COR-L47 (cell line): ENCODE results near the gene SMC2.

Experiments
- DNase-seq: peaks from one replicate; lab custom pipeline; 2025; lab: John Stamatoyannopoulos, UW

The SMC2 gene

DNA sequence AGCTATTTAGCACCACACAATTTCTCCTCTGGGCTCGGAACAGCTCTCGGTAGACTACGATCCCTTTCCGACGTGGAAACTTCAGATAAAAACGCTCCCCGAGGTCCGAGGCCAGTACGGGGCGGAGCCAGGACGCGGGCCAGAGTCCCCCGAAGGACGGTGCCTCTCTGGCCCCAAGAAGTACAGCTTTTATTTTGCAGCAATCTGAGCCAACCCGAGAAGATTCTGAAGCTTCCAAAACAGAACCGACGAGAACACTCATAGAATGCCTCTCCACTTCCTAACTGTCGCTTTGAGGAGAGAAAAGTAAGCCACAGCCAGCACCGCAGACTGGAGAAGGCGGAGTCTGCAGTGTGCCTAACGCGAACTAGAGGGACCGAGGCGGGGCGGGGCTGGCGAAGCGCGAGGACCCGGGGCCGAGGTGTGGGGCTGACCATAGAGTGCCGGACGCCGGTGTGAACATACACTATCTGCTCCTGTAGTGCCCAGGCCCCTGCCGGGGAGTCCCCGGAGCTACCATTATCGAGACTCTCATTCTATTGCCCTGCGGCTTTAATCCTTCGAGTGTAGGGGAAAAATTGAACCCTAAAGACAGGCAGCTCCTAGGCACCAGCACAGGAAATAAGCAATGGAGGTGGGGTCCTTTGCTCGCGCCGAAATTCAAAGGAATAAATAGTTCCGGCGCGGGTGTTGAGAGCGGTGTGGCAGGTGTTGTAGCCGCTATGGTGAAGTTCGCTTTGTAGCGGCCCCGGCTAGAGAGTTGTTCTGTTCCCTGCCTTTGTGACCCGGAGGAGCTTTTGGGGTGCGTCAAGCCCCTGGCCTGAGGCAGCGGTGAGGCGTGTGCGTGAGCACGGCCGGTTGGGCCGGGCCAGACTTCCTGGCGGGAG, at the start of gene SMC2:
Gene SMC2, plus strand, starts transcription at position 663 of the 887 bp plus-strand sequence. CDS start 1,076 bp downstream, outside the sequence.
- DNase-seq: peak; percentile 93

DNA sequence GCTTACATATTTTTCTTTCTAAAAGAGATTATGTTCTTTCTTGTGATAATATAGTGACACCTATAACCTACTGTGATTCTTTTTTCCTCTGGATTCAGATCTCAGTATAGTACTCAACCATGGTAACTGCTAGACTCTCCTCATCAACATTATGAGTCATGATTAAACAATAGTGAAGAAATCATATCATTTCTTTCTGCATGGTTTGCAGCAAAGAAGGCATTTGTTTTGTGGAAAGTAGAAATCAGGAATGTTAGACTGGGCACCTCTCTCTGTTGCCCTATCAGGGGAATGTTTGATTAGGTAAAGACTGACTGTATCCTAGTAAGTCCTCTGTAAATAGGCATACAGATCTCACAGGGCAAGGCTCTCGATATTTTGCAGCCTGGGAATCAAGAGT, 25.6 kb upstream of the SMC2 start:
- DNase-seq: no peak

DNA sequence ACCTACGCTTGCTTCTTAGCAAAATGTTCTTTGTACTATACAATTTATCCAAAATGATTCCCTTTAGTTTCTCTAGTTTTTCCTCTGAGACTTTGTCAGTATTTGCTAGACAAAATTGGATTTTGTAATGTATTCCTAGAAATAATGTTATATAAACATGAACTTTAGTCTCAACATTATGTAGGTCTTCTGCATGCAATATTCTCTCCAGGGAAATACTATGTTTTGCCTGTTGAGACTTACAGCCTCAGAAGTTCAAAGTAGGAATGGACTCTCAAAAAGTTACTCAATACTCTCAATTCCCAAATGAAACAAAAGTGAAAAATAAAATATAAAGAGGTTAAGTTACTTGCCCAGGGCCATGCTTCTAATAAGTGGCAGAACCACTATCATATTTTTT, 24.8 kb upstream of the SMC2 start:
- no peak for DNase-seq

GRCh38 chr9:104071589-104071988, 22.5 kb upstream of the SMC2 start:
- no peak for DNase-seq

GRCh38 chr9:104073098-104073769, 20.9 kb upstream of the SMC2 start:
- no peak for DNase-seq

- DNase-seq: no peak
Measured at GRCh38 chr9:104073770-104074133, 20.4 kb upstream of the SMC2 start.

- DNase-seq: no peak
Measured at GRCh38 chr9:104074876-104075275, 19.2 kb upstream of the SMC2 start.

DNA sequence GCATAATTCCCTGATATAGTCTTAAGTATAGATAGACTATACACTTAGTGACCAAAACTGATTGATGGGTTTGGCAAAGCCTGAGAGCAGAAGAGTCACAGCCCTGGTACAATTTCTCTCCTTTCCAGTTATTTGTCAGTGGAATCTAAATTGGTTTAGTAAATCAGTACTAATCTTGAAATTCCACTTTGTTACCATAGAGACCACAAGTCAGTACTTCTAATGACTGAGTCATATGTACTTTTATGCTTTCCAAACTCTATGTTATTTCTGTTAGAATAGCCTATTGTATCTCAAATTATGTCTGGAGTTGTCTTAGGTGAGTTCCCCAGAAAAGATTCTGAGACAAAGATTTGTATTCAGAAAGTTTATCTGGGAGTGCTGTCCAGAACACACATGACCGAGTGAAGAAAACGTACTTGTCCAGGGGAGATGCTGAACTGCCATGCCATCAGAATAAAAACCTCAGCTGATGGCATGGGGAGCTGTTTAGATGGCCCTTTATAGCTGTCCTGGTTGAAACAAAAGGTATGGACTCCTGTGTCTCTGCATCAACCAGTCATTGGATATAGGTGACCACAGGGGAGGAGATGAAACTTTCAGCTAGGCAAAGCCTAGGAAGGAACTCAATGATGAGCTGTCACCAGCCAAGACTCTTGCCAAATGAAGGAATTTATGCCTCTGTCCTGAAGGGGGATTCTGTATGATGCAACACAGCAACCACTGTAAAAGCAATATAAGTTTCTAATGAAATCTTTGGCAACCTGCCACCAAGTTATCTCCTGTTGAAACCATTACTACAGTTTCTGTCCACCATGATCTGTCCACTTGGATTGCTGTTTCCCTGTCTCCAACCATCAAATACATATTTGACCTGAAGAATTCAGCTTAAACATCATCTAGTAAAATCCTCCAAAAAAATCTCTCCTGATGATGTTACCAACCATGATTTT, 18.0 kb upstream of the SMC2 start:
- DNase-seq: no peak

- DNase-seq: no peak
Measured at GRCh38 chr9:104078596-104078995, 15.5 kb upstream of the SMC2 start.

DNA sequence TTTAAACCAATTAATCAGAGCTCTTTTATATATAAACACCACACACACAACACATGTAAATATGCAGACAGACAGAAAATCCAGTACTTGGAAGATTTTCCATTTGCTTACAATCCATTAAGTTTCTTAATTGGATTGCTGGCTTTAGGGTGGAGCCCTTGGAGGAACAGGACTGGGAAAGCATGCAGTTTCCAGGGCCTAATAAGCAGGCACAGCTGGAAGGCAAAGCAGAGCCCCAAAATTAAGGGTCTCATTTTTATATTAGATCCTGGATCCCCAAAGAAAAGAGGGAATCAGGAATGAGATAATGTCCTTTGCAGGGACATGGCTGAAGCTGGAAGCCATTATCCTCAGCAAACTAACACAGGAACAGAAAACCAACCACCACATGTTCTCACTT, 13.1 kb upstream of the SMC2 start:
- no peak for DNase-seq

- DNase-seq: no peak
Measured at GRCh38 chr9:104082168-104082567, 11.9 kb upstream of the SMC2 start.

DNA sequence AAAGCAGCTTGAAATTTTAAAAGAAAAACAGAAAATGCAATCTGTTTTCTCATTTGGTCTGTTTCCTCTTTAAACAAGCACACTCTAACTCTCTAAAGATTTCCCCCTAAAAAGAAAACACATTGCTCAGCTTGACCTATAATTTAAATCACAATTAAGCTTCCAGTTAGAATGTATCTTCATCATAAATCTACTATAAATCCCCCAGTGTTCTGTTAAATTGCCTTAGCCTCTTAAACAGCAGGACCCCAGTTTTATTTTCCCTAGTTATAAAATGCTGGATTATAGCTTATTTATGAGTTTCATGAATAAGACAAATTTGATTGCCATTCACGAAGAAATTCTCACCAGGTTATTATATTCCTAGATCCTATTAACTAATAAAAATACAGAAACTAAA, 8.6 kb upstream of the SMC2 start:
- DNase-seq: no peak

- no peak for DNase-seq
Measured at GRCh38 chr9:104087894-104088293, 6.2 kb upstream of the SMC2 start.

DNA sequence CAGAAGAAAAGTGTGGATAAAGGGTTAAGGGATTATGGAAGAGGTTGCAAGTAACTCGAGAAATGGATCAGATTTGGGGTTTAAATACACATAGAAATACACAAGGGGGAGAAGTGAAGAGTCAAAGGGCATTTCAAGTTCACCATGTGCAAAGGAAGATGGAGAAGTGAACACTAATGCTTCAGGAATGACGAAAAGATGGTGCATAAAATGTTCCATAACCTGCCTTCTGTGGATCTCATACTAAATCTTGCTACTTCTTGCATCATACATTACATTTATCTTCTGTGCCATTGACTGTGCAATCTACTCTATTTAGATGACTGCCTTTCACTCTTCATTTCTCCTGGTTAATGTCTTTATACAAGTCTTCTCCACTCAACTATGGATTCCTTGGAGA, 5.7 kb upstream of the SMC2 start:
- no peak for DNase-seq

DNA sequence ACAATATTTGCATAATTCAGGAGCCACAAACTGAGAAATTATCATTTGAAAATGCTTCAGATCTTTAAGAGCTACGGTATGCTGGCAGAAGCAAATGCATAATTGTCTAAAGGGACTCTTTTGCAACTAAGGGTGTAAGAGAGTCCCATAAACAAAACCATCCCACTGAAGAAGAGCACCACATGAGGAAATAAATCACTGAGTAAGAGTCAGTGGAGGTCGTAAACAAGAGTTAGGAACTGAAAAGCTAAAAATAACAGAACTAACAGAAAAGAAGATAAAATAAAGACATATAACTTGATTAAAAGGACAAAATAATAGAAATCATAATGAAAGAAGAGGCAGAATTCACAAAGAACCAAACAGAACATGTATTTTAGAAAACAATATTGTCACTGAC, 3.5 kb upstream of the SMC2 start:
- DNase-seq: no peak

- DNase-seq: peak; percentile 64
Measured at GRCh38 chr9:104091116-104091515, 3.0 kb upstream of the SMC2 start.

GRCh38 chr9:104091708-104092107, 2.4 kb upstream of the SMC2 start:
- peak; percentile 76 for DNase-seq

DNA sequence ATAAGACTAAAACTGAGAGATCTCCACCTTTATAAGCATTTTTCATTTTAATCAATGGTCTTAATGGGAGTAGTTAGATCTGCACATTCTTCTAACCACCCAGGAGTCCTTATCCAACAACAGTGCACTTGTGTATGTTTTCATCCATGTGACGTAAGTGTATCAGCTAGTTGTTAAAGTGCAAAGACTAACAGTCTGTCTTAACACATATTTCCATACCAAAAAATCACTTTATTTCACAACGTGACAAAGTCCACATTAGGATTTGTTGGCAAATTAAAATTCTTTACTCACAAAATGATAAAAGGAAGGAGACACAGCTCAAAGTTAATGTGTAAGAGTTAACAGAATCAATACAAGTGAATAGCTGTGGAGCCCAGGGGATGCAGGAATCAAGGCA, 1.9 kb upstream of the SMC2 start:
- no peak for DNase-seq

GRCh38 chr9:104092875-104093600, 1.1 kb upstream of the SMC2 start:
- peak; percentile 13 for DNase-seq

DNA sequence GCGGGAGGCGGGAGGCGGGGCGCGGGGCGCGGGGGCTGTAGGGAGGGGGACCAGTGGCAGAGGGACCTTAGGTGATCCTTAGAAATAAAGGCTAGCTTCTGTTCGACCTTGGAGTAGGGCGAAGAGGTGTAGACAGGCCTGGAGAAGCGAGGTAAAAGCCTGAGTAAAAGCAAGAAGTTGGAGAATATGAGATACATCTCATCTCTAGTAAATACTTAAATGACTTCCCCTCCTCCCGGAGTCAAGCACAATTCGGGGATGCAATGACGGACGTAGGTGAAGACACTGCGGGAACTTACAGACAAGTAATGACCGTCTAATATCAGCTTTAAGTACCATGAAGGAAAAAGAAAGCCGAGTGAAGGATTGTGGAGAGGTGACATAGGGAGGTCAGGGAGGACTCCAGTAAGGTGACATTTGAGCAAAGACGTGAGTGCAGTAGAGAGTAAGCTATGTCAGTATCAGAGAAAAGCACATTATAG, 466 bp downstream of the SMC2 start:
- no peak for DNase-seq

- no peak for DNase-seq
Measured at GRCh38 chr9:104099630-104100029, 5.5 kb downstream of the SMC2 start.

DNA sequence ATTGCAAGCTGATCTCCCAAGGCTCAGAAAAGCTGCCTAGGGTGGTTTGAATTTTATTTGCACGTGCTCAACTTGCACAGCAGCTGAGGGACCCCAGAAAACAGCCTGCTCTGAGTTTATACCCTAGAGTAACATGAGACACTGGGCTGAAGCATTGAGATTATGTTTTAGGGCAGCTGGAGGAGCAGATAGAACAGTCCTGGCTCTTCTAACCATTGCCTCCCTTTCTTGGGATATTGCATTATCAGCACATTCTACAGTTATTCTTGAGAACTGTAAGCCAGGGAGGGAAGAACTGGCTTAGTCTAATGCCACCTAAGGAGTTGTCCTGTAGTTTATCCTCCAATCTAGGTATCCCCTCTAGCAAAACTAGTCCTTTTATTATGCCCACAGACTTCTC, 10.3 kb downstream of the SMC2 start:
- DNase-seq: no peak
